ENCODE results near the gene STMP1. TPM values are rescaled to one million over a fixed set of nuclear protein-coding genes. Genes with fewer than 3 reads are reported as not detected.

STMP1 gene
- total and polyA plus RNA-seq, 2 of the 8 experiments (the other 6 are each of a cell fraction or from before 2014, with no cell fraction given): 22.7 to 36.7 TPM

DNA sequence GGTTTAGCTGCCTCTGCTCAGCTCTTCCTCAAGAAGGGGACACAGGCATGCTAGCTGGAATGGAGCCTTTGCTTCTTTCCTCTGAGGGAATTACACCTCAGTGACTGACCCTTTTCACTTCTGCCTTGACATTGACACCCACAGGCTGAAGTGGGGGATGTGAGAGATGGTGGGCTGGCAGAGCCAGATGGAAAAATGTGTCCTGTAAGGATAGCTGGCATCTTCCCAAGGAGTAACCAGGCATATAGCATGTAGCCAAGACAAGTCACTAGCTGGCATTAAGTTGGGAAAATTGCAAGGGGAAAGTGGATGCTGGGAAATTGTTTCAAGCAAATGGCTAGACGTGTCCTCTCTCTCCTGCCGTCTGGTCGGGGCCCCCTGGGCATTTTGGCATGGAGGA lies 19.9 kb downstream of the STMP1 start:
- H3K79me1 ChIP-seq (ENCODE audit: low read depth, low read length): peaks cover 8% of the 10 kb centered on the region
- H3K9me3 ChIP-seq (ENCODE audit: insufficient read depth in 2 of 2, low read depth in 1 of 2, low read length in 1 of 2): no peaks in the 10 kb centered on the region
- no peak overlapping the region for H3K4me2 ChIP-seq (ENCODE audit: insufficient read depth in 1 of 2, low read depth in 2 of 2, low read length in 2 of 2)
- TF ChIP-seq FOSL1 (IDR thresholded peaks at IDR 0.05; ENCODE audit: insufficient read depth, low read depth, low read length) (no peak), CBX8 (IDR thresholded peaks at IDR 0.05; ENCODE audit: borderline replicate concordance, low read depth, low read length) (no peak), JUN (IDR thresholded peaks at IDR 0.05; ENCODE audit: low read depth, low read length) (no peak), CBX5 (IDR thresholded peaks at IDR 0.05; ENCODE audit: low read depth, low read length) (no peak), RXRA (IDR thresholded peaks at IDR 0.05; ENCODE audit: insufficient read depth, low read depth, low read length) (no peak)
- no peak overlapping the region for H2BK15ac ChIP-seq (ENCODE audit: low read length)
- H3K4ac ChIP-seq (replicated peaks; ENCODE audit: insufficient read length, low read depth, low read length): no peak overlapping the region
- no peaks in the 10 kb centered on the region for H3K23me2 ChIP-seq (ENCODE audit: low read depth, low read length)
- H3K27ac ChIP-seq (ENCODE audit: low read depth, low read length): no peak overlapping the region
- no peak overlapping the region for H2BK12ac ChIP-seq (ENCODE audit: low read depth, low read length)
- H4K20me1 ChIP-seq (replicated peaks in 1 of 2; ENCODE audit: control insufficient read depth in 1 of 2, insufficient read depth in 2 of 2, low read length in 2 of 2): peaks cover 0 to 11% of the 10 kb centered on the region in 2 experiments
- ChIA-PET POLR2A (ENCODE audit: partially characterized antibody) (interaction anchor here (0.6 kb wide), 2 partner anchors 9 to 160 kb away, joined by 3 read pairs; no protein-coding TSS in a partner anchor), CTCF (ENCODE audit: partially characterized antibody) (interaction anchor here (1.0 to 5.9 kb wide), 11 partner anchors 9 to 408 kb away, joined by 3 to 89 read pairs (median 7); no protein-coding TSS in a partner anchor)
- no peak overlapping the region for H3K23ac ChIP-seq (ENCODE audit: insufficient read length)
- H3K79me2 ChIP-seq (ENCODE audit: control insufficient read depth in 1 of 2, insufficient read depth in 2 of 2, low read length in 2 of 2): peaks cover 0 to 3% of the 10 kb centered on the region in 2 experiments; a peak in 2 of 4 replicates
- no peak overlapping the region for H3K9ac ChIP-seq (replicated peaks in 1 of 4; ENCODE audit: extremely low read depth in 1 of 4, low read depth in 3 of 4, low read length in 3 of 4)
- no peak overlapping the region for H3K56ac ChIP-seq (replicated peaks; ENCODE audit: insufficient read length, low read depth, low read length)
- no peak overlapping the region for H4K91ac ChIP-seq (replicated peaks; ENCODE audit: insufficient read length, low read length)
- H3K4me1 ChIP-seq (replicated peaks in 1 of 4; ENCODE audit: control insufficient read depth in 3 of 4, insufficient read depth in 4 of 4, low read length in 3 of 4): peaks cover 0 to 3% (median 0%) of the 10 kb centered on the region in 4 experiments; a peak in 2 of 7 replicates
- no peak overlapping the region for H2BK5ac ChIP-seq (ENCODE audit: low read depth, low read length)
- no peak overlapping the region for H3K4me3 ChIP-seq (ENCODE audit: extremely low read depth in 1 of 4, insufficient read depth in 2 of 4, low read depth in 3 of 4, low read length in 4 of 4)
- H2AFZ ChIP-seq (ENCODE audit: low read length): no peak overlapping the region
- H3K27me3 ChIP-seq (replicated peaks in 1 of 4; ENCODE audit: control insufficient read depth in 3 of 4, extremely low read depth in 1 of 4, insufficient read depth in 3 of 4, low read length in 3 of 4): no peaks in the 10 kb centered on the region
- no peak overlapping the region for H3K14ac ChIP-seq (ENCODE audit: insufficient read length)
- H2AK5ac ChIP-seq (ENCODE audit: low read depth, low read length): no peak overlapping the region
- H2BK120ac ChIP-seq (replicated peaks; ENCODE audit: low read depth, low read length): no peak overlapping the region
- H3K18ac ChIP-seq (ENCODE audit: extremely low read depth, low read length): no peak overlapping the region
- WGBS, 2 experiments (ENCODE audit: extremely low coverage in 1 of 2, insufficient coverage in 1 of 2, insufficient read length in 1 of 2, insufficient replicate concordance in 2 of 2, low coverage in 1 of 2, low lambda C conversion rate in 2 of 2, missing lambda C conversion rate in 1 of 2): 100% methylated on average over 3 of the region's 3 CpGs; no CpG with 5 or more reads in 1 of the 2 experiments
- no peak overlapping the region for H4K5ac ChIP-seq (ENCODE audit: insufficient read length, low read depth, low read length)
- H3K36me3 ChIP-seq (ENCODE audit: control insufficient read depth in 2 of 4, insufficient read depth in 4 of 4, low read length in 3 of 4): peaks cover 0 to 17% (median under 1%) of the 10 kb centered on the region in 4 experiments; a peak in 3 of 8 replicates
- H2BK20ac ChIP-seq (ENCODE audit: low read length): no peak overlapping the region
- H4K8ac ChIP-seq (ENCODE audit: extremely low read depth, insufficient read depth, low read length): no peak overlapping the region
- FAIRE-seq (no peak), DNase-seq (ENCODE audit: low read depth in 1 of 2, low spot score in 2 of 2) (no peak)

Measured in H1 (cell line).